ENCODE measurements around the gene OR5AU1. TPM values are rescaled to one million over a fixed set of nuclear protein-coding genes. Genes with fewer than 3 reads are reported as not detected.

OR5AU1 gene
- polyA plus RNA-seq, 1 donor = not detected

- H3K27ac ChIP-seq (ENCODE audit: low read length) = peak overlapping the region; percentile 30
- no peaks in the 10 kb centered on the region for H3K36me3 ChIP-seq (ENCODE audit: control insufficient read depth, insufficient read depth, low read length)
- no peaks in the 10 kb centered on the region for H3K9me3 ChIP-seq (ENCODE audit: control insufficient read depth, low read depth, low read length)
- DNase-seq = peak; percentile 79 to 80
- no peak overlapping the region for H3K4me3 ChIP-seq (ENCODE audit: low read length)
- no peaks in the 10 kb centered on the region for H3K27me3 ChIP-seq (ENCODE audit: control insufficient read depth, insufficient read depth, low read length)
- 20% methylated on average over 1 of the region's 11 CpGs for WGBS (ENCODE audit: insufficient coverage, low lambda C conversion rate)
- H3K4me1 ChIP-seq (ENCODE audit: control insufficient read depth, insufficient read depth, low read length) = peaks cover 53% of the 10 kb centered on the region
These were observed 49.2 kb downstream of the OR5AU1 start for GRCh38 chr14:21106498-21107282.

- Histone ChIP-seq H3K27ac (ENCODE audit: low read length) (peak overlapping the region; percentile 98), H3K36me3 (ENCODE audit: control insufficient read depth, insufficient read depth, low read length) (no peaks in the 10 kb centered on the region), H3K9me3 (ENCODE audit: control insufficient read depth, low read depth, low read length) (no peaks in the 10 kb centered on the region), H3K27me3 (ENCODE audit: control insufficient read depth, insufficient read depth, low read length) (no peaks in the 10 kb centered on the region), H3K4me3 (ENCODE audit: low read length) (no peak overlapping the region), H3K4me1 (ENCODE audit: control insufficient read depth, insufficient read depth, low read length) (peaks cover 59% of the 10 kb centered on the region)
- WGBS (ENCODE audit: insufficient coverage, low lambda C conversion rate) = 17% methylated on average over 1 of the region's 4 CpGs
- DNase-seq = no peak
These were observed 49.7 kb downstream of the OR5AU1 start for GRCh38 chr14:21106176-21106497.

DNA sequence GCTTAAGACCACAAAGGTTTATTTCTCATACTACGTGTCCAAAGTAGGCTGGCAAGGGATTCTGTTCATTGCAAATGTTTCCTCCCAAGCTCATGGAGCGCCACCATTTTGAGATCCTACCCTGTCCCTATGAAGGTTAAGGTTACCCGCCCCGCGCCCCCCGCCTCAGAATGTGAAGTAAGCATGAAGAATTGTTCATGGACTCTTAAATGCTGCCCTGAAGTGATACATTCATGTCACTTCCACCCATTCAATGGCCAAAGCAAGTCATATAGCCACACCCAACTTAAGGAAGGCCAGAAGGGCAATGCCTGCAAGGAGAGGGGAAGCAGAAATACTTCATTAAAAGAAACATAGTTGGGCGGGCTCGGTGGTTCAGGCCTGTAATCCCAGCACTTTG, 50.8 kb downstream of the OR5AU1 start:
- Histone ChIP-seq H3K36me3 (ENCODE audit: control insufficient read depth, insufficient read depth, low read length) (no peaks in the 10 kb centered on the region), H3K9me3 (ENCODE audit: control insufficient read depth, low read depth, low read length) (no peaks in the 10 kb centered on the region), H3K27me3 (ENCODE audit: control insufficient read depth, insufficient read depth, low read length) (no peaks in the 10 kb centered on the region), H3K4me3 (ENCODE audit: low read length) (no peak overlapping the region), H3K27ac (ENCODE audit: low read length) (peak overlapping the region; percentile 98), H3K4me1 (ENCODE audit: control insufficient read depth, insufficient read depth, low read length) (peaks cover 68% of the 10 kb centered on the region)
- no peak for DNase-seq
- no CpG with 5 or more reads among the region's 8 CpGs for WGBS (ENCODE audit: insufficient coverage, low lambda C conversion rate)

Other genes starting within 250 kb of the OR5AU1 start
- 0.39 TPM for gene RNASE2, start 200.6 kb downstream of the OR5AU1 start, polyA plus RNA-seq
- gene METTL17, start 166.1 kb downstream of the OR5AU1 start, polyA plus RNA-seq = 86.6 TPM
- gene SLC39A2, start 156.8 kb downstream of the OR5AU1 start, polyA plus RNA-seq = 0.06 TPM
- 76.5 TPM for gene NDRG2, start 131.0 kb downstream of the OR5AU1 start, polyA plus RNA-seq
- 0.16 TPM for gene TPPP2, start 125.8 kb downstream of the OR5AU1 start, polyA plus RNA-seq
- 0.09 TPM for gene RNASE13, start 121.3 kb downstream of the OR5AU1 start, polyA plus RNA-seq
- gene RNASE7, start 113.7 kb downstream of the OR5AU1 start, polyA plus RNA-seq = 0.09 TPM
- not detected for gene RNASE8, start 98.2 kb downstream of the OR5AU1 start, polyA plus RNA-seq
- gene ARHGEF40, start 85.8 kb downstream of the OR5AU1 start, polyA plus RNA-seq = 28.7 TPM
- 45.2 TPM for gene ZNF219, start 57.4 kb downstream of the OR5AU1 start, polyA plus RNA-seq
- 62.3 TPM for gene TMEM253, start 55.0 kb downstream of the OR5AU1 start, polyA plus RNA-seq
- gene HNRNPC, start 113.4 kb upstream of the OR5AU1 start, polyA plus RNA-seq = 668 TPM
- 0.49 TPM for gene RPGRIP1, start 124.0 kb upstream of the OR5AU1 start, polyA plus RNA-seq
- gene SUPT16H, start 228.0 kb upstream of the OR5AU1 start, polyA plus RNA-seq = 81.9 TPM

Data from large intestine (tissue), 3 donors.